Measurements from ENCODE around the gene SIRT2. TPM values are rescaled to one million over a fixed set of nuclear protein-coding genes. Genes with fewer than 3 reads are reported as not detected.
"Not testable (repeated sequence)": the region's sequence is repeated elsewhere in the genome, so short reads cannot be mapped to it uniquely, and the experiment has no call there.

SIRT2 gene
- polyA plus RNA-seq, 1 experiment = 45.5 TPM

GRCh38 chr19:38942471-38943181 lies 43.2 kb upstream of the SIRT2 start:
- H3K9me3 ChIP-seq (ENCODE audit: control insufficient read depth, insufficient read depth, low read length) = no peaks in the 10 kb centered on the region
- DNase-seq (ENCODE audit: low read depth, low spot score) = no peak
- POLR2A ChIA-PET = interaction anchor here (0.7 to 0.8 kb wide), 2 partner anchors 9 to 95 kb away, joined by 3 read pairs; no protein-coding TSS in a partner anchor
- H3K27ac ChIP-seq (ENCODE audit: low read depth, low read length) = no peak overlapping the region
- no peaks in the 10 kb centered on the region for H3K27me3 ChIP-seq (ENCODE audit: control insufficient read depth, insufficient read depth, low read length)
- no peak for TF ChIP-seq CTCF (IDR thresholded peaks at IDR 0.05; ENCODE audit: low read depth, low read length)
- CTCF ChIA-PET = interaction anchor here (0.9 kb wide), 1 partner anchor 12 kb away, joined by 3 read pairs; the partner anchor contains the start of genes MRPS12 and SARS2
- H3K4me3 ChIP-seq (ENCODE audit: low read depth, low read length) = no peak overlapping the region

GRCh38 chr19:38941979-38942378 lies 42.6 kb upstream of the SIRT2 start:
- no peak for DNase-seq (ENCODE audit: low read depth, low spot score)
- no peaks in the 10 kb centered on the region for H3K27me3 ChIP-seq (ENCODE audit: control insufficient read depth, insufficient read depth, low read length)
- H3K9me3 ChIP-seq (ENCODE audit: control insufficient read depth, insufficient read depth, low read length) = no peaks in the 10 kb centered on the region
- ChIA-PET CTCF (interaction anchor here (0.9 kb wide), 1 partner anchor 11 kb away, joined by 3 read pairs; the partner anchor contains the start of genes MRPS12 and SARS2), POLR2A (interaction anchor here (0.8 kb wide), 1 partner anchor 9 kb away, joined by 3 read pairs; no protein-coding TSS in a partner anchor)
- no peak overlapping the region for H3K27ac ChIP-seq (ENCODE audit: low read depth, low read length)
- TF ChIP-seq CTCF (IDR thresholded peaks at IDR 0.05; ENCODE audit: low read depth, low read length) = no peak
- H3K4me3 ChIP-seq (ENCODE audit: low read depth, low read length) = no peak overlapping the region

GRCh38 chr19:38941466-38941865 lies 42.0 kb upstream of the SIRT2 start:
- not testable (repeated sequence) for H3K27ac ChIP-seq (ENCODE audit: low read depth, low read length); DNase-seq (ENCODE audit: low read depth, low spot score); H3K4me3 ChIP-seq (ENCODE audit: low read depth, low read length); H3K27me3 ChIP-seq (ENCODE audit: control insufficient read depth, insufficient read depth, low read length); H3K9me3 ChIP-seq (ENCODE audit: control insufficient read depth, insufficient read depth, low read length)
- ChIA-PET CTCF (interaction anchor here (0.9 kb wide), 1 partner anchor 11 kb away, joined by 3 read pairs; the partner anchor contains the start of genes MRPS12 and SARS2), POLR2A (interaction anchor here (0.8 kb wide), 1 partner anchor 8 kb away, joined by 3 read pairs; no protein-coding TSS in a partner anchor)

GRCh38 chr19:38939957-38940356 lies 40.5 kb upstream of the SIRT2 start:
- Histone ChIP-seq H3K27me3 (ENCODE audit: control insufficient read depth, insufficient read depth, low read length) (no peaks in the 10 kb centered on the region), H3K4me3 (ENCODE audit: low read depth, low read length) (no peak overlapping the region), H3K27ac (ENCODE audit: low read depth, low read length) (no peak overlapping the region), H3K9me3 (ENCODE audit: control insufficient read depth, insufficient read depth, low read length) (peaks cover 3% of the 10 kb centered on the region)
- ChIA-PET CTCF (interaction anchor here (3.4 kb wide), 1 partner anchor 10 kb away, joined by 11 read pairs; the partner anchor contains the start of genes MRPS12 and SARS2), POLR2A (interaction anchor here (1.0 kb wide), 1 partner anchor 9 kb away, joined by 5 read pairs; the partner anchor contains the start of genes MRPS12 and SARS2)
- TF ChIP-seq CTCF (IDR thresholded peaks at IDR 0.05; ENCODE audit: low read depth, low read length) = no peak
- no peak for DNase-seq (ENCODE audit: low read depth, low spot score)

- no peak overlapping the region for H3K4me3 ChIP-seq (ENCODE audit: low read depth, low read length)
- ChIA-PET CTCF (interaction anchor here (0.6 to 2.2 kb wide), 11 partner anchors 14 to 944 kb away, joined by 3 to 11 read pairs (median 3); partner anchors contain the start of gene FAM98C), POLR2A (interaction anchor here (0.5 to 1.1 kb wide), 3 partner anchors 8 to 279 kb away, joined by 3 to 5 read pairs (median 5); no protein-coding TSS in a partner anchor)
- TF ChIP-seq CTCF (IDR thresholded peaks at IDR 0.05; ENCODE audit: low read depth, low read length) = no peak
- peaks cover 10% of the 10 kb centered on the region for H3K9me3 ChIP-seq (ENCODE audit: control insufficient read depth, insufficient read depth, low read length)
- H3K27ac ChIP-seq (ENCODE audit: low read depth, low read length) = no peak overlapping the region
- H3K27me3 ChIP-seq (ENCODE audit: control insufficient read depth, insufficient read depth, low read length) = no peaks in the 10 kb centered on the region
- DNase-seq (ENCODE audit: low read depth, low spot score) = no peak
Measured at GRCh38 chr19:38933544-38933943, 34.1 kb upstream of the SIRT2 start.

All from AG04450 (cell line).